ENCODE data around the gene CNTRL.
A peak's percentile ranks its signal among the peaks of the same experiment; 100 is the strongest.

CNTRL gene

DNA sequence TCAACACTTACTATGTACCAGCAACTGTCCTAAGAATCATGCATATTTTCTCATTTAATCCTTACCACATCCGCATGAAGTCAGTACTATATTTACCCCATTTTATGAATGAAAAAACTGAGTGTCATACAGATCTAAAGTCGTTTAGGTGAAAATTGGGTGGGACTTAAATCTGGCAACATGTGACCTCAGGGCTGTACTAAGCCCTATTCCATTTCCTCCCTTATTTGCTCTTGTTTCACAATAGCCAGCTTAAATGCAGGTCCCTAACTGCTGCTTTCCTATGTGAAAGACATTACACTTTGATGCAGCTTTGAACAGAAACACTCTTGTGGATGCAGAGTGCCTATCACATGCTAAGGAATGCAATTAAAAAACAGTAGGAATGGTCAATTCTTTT, 129.4 kb downstream of the CNTRL start:
- no peak for DNase-seq (ENCODE audit: extremely low read depth, low read depth)
- TF ChIP-seq, protein P1, sequence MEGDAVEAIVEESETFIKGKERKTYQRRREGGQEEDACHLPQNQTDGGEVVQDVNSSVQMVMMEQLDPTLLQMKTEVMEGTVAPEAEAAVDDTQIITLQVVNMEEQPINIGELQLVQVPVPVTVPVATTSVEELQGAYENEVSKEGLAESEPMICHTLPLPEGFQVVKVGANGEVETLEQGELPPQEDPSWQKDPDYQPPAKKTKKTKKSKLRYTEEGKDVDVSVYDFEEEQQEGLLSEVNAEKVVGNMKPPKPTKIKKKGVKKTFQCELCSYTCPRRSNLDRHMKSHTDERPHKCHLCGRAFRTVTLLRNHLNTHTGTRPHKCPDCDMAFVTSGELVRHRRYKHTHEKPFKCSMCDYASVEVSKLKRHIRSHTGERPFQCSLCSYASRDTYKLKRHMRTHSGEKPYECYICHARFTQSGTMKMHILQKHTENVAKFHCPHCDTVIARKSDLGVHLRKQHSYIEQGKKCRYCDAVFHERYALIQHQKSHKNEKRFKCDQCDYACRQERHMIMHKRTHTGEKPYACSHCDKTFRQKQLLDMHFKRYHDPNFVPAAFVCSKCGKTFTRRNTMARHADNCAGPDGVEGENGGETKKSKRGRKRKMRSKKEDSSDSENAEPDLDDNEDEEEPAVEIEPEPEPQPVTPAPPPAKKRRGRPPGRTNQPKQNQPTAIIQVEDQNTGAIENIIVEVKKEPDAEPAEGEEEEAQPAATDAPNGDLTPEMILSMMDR (IDR thresholded peaks at IDR 0.05; ENCODE audit: low read depth, low read length, missing control alignments) = no peak
- H3K4me3 ChIP-seq (replicated peaks; ENCODE audit: low read depth, low read length) = no peak overlapping the region

DNA sequence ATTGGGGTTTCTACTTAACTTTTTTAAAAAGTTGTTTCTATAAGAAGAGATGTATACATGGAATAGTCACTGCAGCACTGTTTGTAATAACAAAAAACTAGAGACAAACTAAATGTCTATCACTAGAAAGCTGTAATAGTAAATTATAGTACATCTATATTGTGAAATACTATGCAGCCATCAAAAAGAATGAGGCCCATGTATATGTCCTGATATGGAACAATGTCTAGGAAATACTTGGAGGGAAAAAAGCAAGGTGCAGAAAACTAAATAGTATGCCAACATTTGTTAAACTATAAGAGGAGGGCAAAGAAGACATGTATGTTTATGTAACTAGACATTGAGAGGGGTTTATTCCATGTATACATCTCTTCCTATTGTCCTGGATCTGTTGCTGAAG, 129.9 kb downstream of the CNTRL start:
- no peak overlapping the region for H3K4me3 ChIP-seq (replicated peaks; ENCODE audit: low read depth, low read length)
- TF ChIP-seq, protein P1 (IDR thresholded peaks at IDR 0.05; ENCODE audit: low read depth, low read length, missing control alignments) = no peak
- DNase-seq (ENCODE audit: extremely low read depth, low read depth) = no peak

DNA sequence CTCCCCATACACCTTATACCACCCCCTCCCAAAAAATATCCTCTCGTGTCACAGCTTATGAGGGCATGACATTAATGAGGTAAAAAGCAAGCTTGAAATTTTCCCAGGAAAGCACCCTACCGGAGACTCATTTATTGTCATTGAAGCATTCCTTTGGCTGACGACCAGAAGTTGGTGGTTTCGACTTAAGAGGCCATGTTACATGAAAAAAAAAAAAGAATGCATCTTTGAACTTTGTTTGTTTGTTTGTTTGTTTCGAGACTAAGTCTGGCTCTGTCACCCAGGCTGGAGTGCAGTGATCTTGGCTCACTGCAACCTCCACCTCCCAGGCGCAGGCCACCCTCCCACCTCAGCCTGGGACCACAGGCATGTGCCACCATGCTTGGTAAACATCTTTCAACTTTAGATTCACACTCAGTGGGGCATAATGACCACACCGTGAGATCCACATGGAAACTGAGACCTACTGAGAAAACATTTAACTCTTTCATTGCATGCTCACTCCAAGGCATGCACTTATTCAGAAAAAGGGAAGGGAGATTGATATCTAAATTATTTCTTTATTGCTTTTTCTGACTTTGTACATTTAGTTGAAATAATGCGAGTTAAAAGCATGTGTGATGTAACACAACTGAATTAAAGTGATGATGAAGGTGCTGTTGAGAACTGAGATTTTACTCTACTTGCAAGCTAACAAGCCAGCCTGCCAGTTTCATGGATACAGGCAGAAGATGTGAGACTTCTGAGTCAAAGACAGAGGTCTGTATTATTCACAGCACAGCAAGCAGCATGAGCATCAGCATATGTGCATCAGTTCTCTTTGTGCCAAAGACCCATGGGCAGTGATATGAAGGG, 132.0 kb downstream of the CNTRL start:
- DNase-seq (ENCODE audit: extremely low read depth, low read depth) = no peak
- H3K4me3 ChIP-seq (replicated peaks; ENCODE audit: low read depth, low read length) = no peak overlapping the region
- TF ChIP-seq, protein P1 (IDR thresholded peaks at IDR 0.05; ENCODE audit: low read depth, low read length, missing control alignments) = no peak

DNA sequence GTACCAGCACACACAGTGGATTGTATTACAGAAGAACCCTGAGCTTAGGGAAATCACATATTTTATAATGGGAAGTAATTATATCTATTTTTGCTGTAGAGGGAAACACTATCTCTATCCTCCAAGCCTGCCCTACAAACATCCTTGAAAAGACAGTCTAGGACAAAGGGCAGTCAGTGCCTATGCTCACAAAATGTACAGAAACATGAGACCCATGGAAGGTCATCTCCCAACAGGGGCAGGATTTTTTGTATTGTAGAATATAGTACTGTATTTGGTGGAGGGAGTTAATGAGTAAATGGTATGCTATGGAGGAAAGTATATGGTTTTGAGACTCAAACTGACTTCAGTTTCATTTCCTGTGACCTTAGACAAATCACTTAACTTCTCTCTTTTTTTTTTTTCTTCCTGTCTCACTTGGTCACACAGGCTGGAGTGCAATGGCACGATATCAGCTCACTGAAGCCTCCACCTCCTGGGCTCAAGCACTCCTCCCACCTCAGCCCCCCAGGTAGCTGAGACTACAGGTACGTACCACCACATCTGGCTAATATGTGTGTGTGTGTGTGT, 132.7 kb downstream of the CNTRL start:
- no peak overlapping the region for H3K4me3 ChIP-seq (replicated peaks; ENCODE audit: low read depth, low read length)
- TF ChIP-seq, protein P1 (IDR thresholded peaks at IDR 0.05; ENCODE audit: low read depth, low read length, missing control alignments) = no peak
- no peak for DNase-seq (ENCODE audit: extremely low read depth, low read depth)

GRCh38 chr9:121210536-121210935, 135.8 kb downstream of the CNTRL start:
- no peak for DNase-seq (ENCODE audit: extremely low read depth, low read depth)
- TF ChIP-seq, protein P1 (IDR thresholded peaks at IDR 0.05; ENCODE audit: low read depth, low read length, missing control alignments) = no peak

GRCh38 chr9:121213136-121213806, 138.5 kb downstream of the CNTRL start:
- H3K4me3 ChIP-seq (replicated peaks; ENCODE audit: low read depth, low read length) = no peak overlapping the region
- DNase-seq (ENCODE audit: extremely low read depth, low read depth) = peak; percentile 84
- TF ChIP-seq, protein P1 (IDR thresholded peaks at IDR 0.05; ENCODE audit: low read depth, low read length, missing control alignments) = peak; percentile 97

More at GRCh38 chr9:121210536-121210935, 135.8 kb downstream of the CNTRL start:
- H3K4me3 ChIP-seq (replicated peaks; ENCODE audit: low read depth, low read length) = no peak overlapping the region
